Tibial nerve (tissue), 4 donors: ENCODE results near the gene EML5.

Experiments
- CTCF ChIP-seq, 5 experiments: fragments of 200-600 bp in 3 of 5; fragments of 450-650 bp in 2 of 5; sonication (generic) in 3 of 5; IDR thresholded peaks; one replicate each; pipeline ENCODE4 v1.5.1; 2016 to 2019; ENCODE audit warnings: antibody characterized with exemption in 5 of 5, mild to moderate bottlenecking in 3 of 5, moderate library complexity in 2 of 5
- EP300 ChIP-seq, 2 donors: sonication (generic); formaldehyde crosslinking; IDR thresholded peaks; one replicate each; pipeline ENCODE4 v1.6.1; 2017; ENCODE audit warnings: antibody characterized with exemption in 2 of 2, mild to moderate bottlenecking in 1 of 2
- POLR2A ChIP-seq, 2 donors: fragments of 450-650 bp; IDR thresholded peaks; one replicate each; pipeline ENCODE4 v1.6.1; 2017; ENCODE audit warnings: antibody characterized with exemption in 2 of 2, mild to moderate bottlenecking in 2 of 2, moderate library complexity in 2 of 2

- TF ChIP-seq CTCF (IDR thresholded peaks at IDR 0.05) (no peak), POLR2A (IDR thresholded peaks at IDR 0.05) (no peak), EP300 (IDR thresholded peaks at IDR 0.05) (no peak)
Measured at GRCh38 chr14:88695870-88696269, 96.9 kb downstream of the EML5 start.
